BJ (cell line): ENCODE data around the gene CHSY1. TPM values are rescaled to one million over a fixed set of nuclear protein-coding genes. Genes with fewer than 3 reads are reported as not detected.

Source experiments
- CTCF ChIA-PET: fragments of 350-600 bp; formaldehyde crosslinking; extraction: SDS; loops from one replicate; lab custom pipeline; 2021; ENCODE audit warnings: antibody characterized with exemption, inconsistent platforms; lab: Yijun Ruan, JAX
- POLR2A ChIA-PET: fragments of 300-600 bp; sonication (Branson Sonifier 250); formaldehyde crosslinking; extraction: SDS; loops from one replicate; lab custom pipeline; 2021; ENCODE audit warnings: antibody characterized with exemption; lab: Charles Lee
- DNase-seq: peaks from one replicate; pipeline ENCODE4 v3.0.0-alpha.2; 2011; ENCODE audit warnings: low read depth
- H3K27me3 ChIP-seq: 2 replicates; pipeline ENCODE4 v1.6.0; 2011; ENCODE audit warnings: low read length; ENCODE audit not compliant: control insufficient read depth, insufficient read depth
- H3K36me3 ChIP-seq: 2 replicates; pipeline ENCODE4 v1.5.1; 2011; ENCODE audit warnings: low read length; ENCODE audit not compliant: control insufficient read depth, insufficient read depth
- H3K4me3 ChIP-seq: 2 replicates; pipeline ENCODE4 v1.5.1; 2011; ENCODE audit warnings: low read depth, mild to moderate bottlenecking, control low read depth, low read length
- CTCF ChIP-seq: IDR thresholded peaks from 2 replicates; pipeline ENCODE4 v1.5.1; 2011; ENCODE audit warnings: low read depth, mild to moderate bottlenecking, control low read depth, inconsistent platforms, low read length, moderate library complexity; ENCODE audit not compliant: insufficient read depth
- polyA plus RNA-seq: library from polyadenylated mRNA; depleted of rRNA; stranded (reverse); fragments of >200 nt; gene quantifications from 2 replicates; pipeline ENCODE4 v1.2.3, GENCODE V29; 2011

CHSY1 gene
- polyA plus RNA-seq, 1 experiment: 17.7 TPM

GRCh38 chr15:101141926-101142527, 109.8 kb downstream of the CHSY1 start:
- no peaks in the 10 kb centered on the region for H3K27me3 ChIP-seq
- H3K36me3 ChIP-seq: no peaks in the 10 kb centered on the region
- ChIA-PET CTCF (no interaction called here), POLR2A (no interaction called here)
- no peak overlapping the region for H3K4me3 ChIP-seq
- no peak for DNase-seq
- no peak for TF ChIP-seq CTCF

- CTCF ChIA-PET: interaction anchor here (1.2 kb wide), 1 partner anchor 9 kb away, joined by 3 read pairs; no protein-coding TSS in a partner anchor
- no peaks in the 10 kb centered on the region for H3K27me3 ChIP-seq
- TF ChIP-seq CTCF: no peak
- no peak for DNase-seq
- POLR2A ChIA-PET: no interaction called here
- H3K4me3 ChIP-seq: no peak overlapping the region
- H3K36me3 ChIP-seq: no peaks in the 10 kb centered on the region
These were observed 111.2 kb downstream of the CHSY1 start for GRCh38 chr15:101140697-101141065.

- ChIA-PET POLR2A (no interaction called here), CTCF (interaction anchor here (1.2 kb wide), 1 partner anchor 8 kb away, joined by 3 read pairs; no protein-coding TSS in a partner anchor)
- no peak overlapping the region for H3K4me3 ChIP-seq
- no peaks in the 10 kb centered on the region for H3K36me3 ChIP-seq
- no peaks in the 10 kb centered on the region for H3K27me3 ChIP-seq
- TF ChIP-seq CTCF: no peak
- no peak for DNase-seq
These were observed 111.7 kb downstream of the CHSY1 start for GRCh38 chr15:101139986-101140696.

- DNase-seq: no peak
- Histone ChIP-seq H3K4me3 (no peak overlapping the region), H3K36me3 (no peaks in the 10 kb centered on the region), H3K27me3 (no peaks in the 10 kb centered on the region)
- POLR2A ChIA-PET: interaction anchor here (0.6 kb wide), 1 partner anchor 10 kb away, joined by 3 read pairs; no protein-coding TSS in a partner anchor
- no peak for TF ChIP-seq CTCF
- CTCF ChIA-PET: interaction anchor here (1.2 kb wide), 1 partner anchor 7 kb away, joined by 3 read pairs; no protein-coding TSS in a partner anchor
These were observed 112.7 kb downstream of the CHSY1 start for GRCh38 chr15:101138913-101139880.
